GM18870 (cell line): ENCODE measurements around the gene CTRL.

Experiments used
- ATAC-seq: cut with Tn5 transposase; IDR thresholded peaks from one replicate; pipeline ENCODE4 v1.9.1; 2021; ENCODE audit warnings: moderate library complexity; ENCODE audit not compliant: unreplicated experiment

CTRL gene

DNA sequence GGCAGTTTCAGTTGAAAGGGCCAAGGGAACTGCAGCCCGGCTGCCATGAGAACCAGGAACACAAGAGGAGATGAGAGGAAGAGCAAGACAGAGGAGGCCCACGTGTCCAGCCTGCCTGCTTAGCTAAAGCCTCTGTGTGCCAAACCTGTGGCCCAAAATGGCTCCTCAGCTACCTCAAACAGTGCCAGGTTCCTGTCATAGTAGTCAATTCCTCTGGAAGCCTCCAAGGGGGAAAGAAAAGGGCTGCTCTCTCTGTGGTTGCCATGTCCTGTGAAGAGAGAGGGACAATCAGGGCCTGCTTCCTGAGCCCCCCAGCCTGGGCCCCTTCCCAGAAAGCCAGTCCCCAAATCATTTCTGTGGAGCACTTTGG is 31.6 kb upstream of the CTRL start:
- no peak for ATAC-seq

DNA sequence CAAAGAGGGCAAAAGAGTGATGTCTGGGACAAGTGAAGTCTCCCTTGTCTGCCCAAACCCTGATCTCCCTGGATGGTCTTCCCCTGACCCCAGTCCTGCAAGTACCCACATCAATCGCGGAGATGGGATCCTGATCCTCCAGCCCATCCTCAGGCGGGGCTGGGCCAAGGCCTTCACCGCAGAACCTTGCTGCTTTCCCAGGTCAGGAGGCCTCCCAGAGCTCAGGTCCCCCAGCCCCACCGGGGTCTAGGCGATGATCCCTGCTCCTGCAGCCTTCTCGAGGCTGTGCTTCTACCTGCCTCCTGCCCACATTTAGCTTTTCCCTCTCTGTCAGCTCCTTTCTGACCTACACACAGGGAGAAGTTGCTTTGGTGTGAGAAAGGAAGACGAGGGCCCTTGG is 30.5 kb upstream of the CTRL start:
- ATAC-seq = no peak

DNA sequence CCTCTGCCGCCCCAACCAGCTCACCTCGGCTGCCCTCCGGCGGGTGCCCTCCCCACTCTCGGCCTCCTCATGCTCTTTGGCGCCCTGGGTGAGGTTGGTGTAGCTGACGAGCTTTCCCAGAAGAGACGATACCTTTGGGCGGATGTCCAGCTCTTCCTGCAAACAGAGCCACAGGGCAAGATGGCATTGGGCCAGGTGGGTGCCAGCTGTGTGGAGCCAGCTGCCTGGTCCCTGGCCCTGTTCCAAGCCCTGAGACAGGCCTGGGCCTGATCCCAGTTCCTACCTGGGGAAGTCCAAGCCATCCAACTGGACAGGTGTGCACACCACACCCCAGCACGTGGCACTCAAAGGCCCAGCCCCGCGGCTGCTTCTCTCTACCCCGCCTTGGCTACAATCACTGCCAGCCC is 29.9 kb upstream of the CTRL start:
- no peak for ATAC-seq

DNA sequence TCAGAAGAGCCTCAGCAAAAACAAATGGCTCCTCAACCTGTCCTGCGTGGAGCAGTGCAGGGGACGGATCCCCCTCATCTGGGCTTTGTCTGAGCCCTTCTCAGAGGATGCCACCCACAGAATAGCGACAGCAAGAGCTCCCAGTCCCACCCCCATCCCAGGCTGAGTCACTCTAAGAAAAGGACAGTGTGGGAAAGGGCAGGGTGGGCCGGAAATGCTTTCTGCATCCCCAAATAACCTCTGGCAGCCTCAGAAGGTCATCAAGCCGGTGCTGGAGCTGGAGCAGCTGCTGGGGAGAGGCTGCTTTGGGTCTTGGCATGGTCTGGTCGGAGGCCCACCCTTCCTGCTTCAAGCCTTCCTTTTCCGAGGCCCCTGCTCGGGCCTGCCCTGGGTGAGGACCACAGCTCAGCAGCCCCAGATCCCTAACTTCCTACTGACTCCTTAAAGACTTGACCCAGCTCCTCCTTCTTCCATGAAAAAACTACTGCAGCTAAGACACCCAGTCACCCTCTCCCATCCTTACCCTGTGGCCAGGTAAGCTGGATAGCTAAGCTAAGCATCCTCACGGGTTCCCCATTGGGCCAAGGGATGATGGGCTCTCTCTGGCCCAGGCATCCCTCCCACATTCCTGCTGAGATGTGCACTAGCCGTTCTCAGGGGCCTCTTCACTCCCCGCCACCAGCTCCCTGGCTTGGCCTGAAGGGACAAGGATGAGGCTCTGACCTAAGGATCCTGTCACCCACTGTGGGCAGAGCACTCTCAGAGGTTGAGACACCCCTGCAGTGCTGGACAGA is 28.1 kb upstream of the CTRL start:
- no peak for ATAC-seq

DNA sequence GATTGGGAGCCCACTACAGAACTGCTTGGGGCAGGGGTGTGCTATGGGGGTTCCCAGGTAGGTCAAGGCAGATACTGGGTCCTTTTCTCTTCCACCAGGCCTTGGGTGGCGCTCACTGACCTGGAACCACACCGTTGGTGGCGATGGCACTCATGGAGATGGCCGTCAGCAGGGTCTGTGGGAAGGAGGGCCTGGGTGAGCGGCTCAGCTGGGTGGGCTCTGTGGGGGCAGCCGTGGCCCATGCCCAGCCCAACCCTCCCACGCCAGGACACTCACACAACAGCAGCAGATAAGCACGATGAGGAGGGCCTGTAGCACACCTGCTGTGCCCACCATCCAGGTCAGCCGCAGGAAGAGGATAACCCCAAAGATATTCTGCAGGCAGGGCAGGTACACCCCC is 26.0 kb upstream of the CTRL start:
- no peak for ATAC-seq

DNA sequence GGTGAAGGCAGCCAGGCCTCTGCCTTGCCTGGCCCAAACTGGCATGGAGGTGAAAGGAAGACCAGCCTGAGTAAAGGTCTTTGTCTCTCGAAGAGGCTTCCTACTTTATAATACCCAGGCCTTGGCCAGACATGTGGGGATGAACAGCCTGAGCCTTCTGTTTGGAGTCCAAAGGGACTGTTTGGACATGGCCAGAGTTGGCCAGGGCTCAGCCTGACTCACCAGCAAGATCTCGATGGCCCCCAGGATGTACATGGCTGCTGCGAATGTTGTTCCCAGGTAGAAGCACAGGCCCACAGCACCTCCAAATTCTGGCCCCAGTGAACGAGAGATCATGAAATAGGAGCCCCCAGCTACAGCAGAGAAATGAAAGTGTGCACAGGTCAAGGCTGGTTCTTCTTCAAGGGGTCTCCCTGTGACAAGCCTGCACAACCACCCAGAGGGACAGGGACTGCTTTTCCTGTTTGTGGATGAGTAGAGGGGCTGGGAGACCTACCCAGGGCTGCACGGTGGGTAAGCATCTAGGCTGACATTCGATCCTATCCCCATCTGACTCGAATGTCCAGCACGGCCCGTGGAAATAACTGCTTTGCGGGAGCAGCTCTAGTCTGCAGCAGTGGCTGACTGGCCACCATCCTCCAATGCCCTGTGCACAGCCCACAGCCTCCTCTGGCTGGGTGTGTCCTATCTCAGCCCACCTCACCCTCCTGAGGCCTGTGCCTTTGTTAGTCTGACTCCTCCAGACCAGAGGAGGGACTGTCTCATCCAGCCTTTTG is 22.9 kb upstream of the CTRL start:
- ATAC-seq = no peak

DNA sequence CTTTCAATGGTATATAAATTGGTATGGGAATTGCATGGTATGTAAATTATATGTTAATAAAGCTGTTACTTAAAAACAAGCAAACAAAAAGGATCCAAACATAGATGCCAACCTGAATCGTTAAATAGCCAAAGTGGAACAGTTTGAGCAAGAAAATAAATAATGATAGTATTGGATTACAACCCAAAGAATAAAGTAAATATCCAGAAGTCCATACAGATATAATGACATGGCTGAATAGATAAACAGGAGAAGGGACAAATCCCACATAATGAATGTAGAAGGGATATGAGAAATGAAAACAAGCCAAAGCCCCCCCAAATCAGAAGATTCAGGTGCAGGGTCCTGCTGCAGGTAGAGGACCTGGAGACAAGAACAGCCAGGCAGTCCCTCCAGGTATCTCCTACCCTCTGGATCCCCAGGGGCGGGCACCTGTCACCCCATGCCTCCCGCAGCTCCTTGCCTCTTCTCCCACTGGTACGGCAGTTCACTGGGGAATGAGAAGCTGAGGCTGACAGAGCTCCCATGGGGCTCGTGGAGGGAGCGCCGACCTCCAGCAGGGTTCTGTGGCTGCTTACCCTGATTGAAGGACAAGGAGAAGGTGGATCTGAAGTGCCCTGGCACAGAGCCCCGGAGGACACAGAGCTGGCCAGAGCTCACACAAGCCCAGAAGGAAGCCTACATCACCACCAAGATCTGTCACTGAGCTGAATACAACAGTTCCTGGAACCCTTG is 22.1 kb upstream of the CTRL start:
- ATAC-seq = no peak

DNA sequence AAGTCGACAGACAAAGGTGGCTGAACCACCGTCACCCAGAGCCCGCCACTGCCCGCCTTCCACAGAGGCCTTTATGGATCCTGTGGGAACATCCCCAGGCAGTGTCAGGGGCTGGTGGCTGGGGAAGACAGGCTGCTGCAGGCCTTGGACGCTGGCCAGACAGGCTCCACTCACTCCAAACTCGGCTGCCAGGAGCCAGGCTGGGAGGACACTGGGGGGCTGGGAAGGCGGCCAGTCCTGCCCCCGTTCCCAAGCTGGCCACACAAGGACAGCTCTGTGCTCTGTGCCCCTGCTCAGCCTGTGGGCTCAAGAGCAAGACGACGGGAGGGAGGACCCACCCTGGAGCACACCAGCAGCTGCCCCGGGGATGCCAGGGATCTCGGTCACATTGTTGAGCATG is 19.8 kb upstream of the CTRL start:
- ATAC-seq = no peak

DNA sequence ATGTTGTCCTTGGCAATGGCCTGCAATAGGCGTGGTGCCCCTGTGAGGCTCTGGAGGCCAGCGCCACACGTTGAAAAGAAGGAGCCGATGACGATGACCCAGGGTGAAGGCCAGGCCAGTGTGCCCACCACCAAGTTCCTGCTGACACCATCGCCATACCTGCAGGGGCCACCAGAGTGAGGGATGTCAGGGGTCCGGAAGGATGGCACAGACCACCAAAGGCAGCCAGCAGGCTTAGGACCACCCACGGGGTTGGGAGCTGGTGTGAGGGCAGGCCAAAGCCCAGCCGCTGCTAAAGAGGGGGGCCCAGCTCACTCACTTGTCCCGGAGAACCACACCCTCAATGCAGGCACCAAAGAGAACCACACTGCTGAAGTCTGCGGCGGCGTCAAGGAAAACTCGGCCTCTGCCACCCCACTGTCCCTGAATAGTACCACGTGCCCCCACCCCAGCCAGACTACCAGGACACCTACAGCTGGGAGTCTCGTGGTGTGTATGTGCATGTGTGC is 18.7 kb upstream of the CTRL start:
- ATAC-seq = no peak

DNA sequence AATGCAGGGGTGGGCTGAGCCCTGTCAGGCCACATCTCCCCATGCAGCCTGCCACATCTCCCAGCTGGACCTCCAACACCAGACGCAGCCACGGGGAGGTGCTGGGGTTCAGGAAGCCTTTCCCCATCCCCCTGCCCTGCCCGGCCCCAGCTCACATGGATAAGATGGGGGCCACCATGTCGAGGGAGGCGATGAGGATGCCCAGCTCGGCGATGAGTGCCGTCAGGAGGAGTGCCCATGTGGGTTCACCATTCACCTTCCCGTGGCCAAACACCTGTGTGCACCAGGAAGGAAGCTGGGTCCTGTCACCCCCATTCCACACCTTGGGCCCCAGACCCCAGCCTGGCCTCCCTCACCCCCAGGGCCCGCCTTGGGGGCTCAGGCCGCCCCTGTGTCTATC is 18.0 kb upstream of the CTRL start:
- ATAC-seq = no peak

DNA sequence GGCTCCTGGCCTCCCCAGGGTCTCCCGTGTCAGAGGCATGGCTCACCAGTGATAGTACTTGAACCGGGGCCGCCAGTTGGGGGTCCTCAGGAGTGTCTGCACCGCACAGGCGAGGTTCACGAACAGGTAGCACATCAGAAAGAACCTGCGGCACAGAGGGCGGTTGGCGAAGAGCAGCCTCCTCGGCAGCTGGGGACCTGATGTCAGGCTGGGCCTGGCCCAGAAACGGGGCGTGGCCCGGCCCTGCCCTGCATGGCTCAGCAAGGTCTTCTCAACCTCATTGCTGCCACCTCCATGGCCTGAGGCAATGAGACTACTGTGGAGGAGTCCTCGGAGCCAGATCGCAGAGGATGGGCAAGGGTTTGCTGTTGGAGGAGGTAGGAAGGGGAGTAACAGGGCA is 16.4 kb upstream of the CTRL start:
- ATAC-seq = no peak

DNA sequence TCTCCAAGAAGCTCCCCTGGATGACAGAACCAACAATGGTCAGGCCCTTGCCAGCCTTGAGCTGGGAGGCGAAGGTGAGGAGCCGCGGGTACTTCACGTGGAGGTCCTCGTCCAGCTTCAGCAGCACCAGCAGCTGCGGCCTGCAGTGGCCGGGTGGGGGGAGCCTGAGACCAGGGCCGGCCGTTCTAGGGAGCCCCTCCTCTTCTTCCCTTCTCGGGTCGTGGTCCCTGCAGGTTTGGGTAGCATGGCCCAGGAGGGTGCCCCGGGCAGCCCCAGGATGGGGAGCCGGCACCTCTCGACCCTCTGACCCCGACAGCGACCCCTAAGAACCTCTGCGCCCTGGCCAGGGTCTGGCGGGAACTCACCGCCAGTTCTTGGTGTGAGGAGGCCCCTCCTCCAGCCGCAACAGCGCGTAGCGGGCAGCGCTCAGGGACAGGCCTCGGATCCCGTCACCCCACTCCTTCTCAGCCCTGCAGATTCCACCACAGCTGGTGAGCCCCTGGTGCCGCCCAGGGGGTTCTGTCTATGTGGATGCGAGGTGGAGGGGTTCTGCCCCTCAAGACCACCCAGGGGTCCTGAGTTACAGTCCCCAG is 15.4 kb upstream of the CTRL start:
- ATAC-seq = no peak

DNA sequence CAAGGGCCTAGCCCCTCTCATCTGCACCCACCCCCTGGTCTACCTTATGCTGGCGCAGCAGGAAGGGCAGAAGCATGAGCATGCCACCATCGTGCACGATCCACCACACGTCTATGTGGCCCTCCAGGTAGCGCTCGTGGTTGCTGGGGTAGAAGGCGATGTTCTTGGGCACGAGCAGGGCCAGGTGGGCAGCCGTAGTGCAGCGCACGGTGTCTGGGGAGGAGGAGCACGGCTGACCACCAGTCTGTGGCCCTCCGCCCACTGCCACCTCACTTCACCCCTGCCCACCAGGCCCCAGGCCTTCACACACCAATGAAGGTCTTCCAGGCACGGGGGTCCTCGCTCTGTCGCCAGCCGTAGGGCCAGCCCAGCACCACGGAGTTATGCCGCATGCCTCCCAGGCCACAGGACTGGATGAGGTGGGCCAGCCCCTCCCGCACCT is 14.5 kb upstream of the CTRL start:
- ATAC-seq = no peak

DNA sequence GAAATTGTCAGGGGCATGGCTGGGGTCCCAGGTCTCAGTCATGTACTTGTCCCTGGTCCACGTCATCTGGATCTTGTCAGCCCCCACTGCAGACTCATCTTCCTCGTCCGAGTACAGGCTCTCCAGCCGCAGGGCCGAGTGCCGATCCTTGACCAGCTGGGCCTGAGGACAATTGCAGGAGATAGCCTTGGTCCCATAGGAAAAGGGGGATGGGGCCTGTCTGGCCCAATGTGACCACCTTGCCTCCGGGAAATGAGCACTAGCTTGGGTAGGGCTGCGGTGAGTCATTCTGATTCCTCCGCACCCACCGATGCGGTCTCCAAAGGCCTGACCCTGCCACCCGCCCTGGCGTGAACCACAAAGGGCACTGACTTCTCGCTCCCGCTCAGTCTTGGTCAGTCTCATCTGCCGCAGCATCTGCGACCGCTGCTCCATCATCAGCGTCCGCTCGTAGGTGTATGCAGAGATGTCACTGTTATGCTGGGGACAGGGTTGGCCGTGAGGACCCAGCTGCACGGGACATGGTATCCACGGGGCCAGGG is 13.8 kb upstream of the CTRL start:
- no peak for ATAC-seq

DNA sequence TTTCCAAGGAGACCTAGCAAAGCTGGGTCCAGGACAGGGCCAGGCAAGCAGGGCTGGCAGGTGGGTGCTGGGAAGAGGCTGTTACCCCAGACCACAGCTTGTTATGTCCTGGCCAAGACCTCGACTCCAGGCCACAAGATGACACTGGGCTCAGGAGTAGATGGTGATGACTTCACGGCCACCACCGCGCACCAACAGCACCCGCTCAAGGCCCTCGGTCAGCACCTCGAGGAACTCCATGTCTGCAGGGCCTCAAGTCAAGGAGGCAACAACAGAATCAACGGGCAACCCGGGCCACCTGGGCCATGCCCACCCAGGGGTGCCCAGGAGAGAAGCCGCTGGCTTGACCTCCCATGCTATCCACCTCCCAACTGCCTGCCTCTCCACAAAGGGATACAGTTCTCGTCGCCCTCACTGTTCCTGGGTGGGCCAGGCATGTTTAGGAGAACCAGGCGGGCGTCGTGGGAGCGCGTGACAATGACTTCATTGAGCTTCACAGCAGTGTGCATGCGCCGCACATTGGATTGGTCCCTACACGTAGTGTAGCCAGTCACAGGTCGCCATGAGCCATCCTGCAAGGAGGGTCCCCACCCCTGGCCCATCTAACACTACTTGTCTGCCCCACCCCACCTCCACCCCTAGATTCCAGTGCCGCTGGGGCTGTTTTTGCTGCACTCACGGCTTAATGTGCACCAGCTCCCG is 13.2 kb upstream of the CTRL start:
- no peak for ATAC-seq

DNA sequence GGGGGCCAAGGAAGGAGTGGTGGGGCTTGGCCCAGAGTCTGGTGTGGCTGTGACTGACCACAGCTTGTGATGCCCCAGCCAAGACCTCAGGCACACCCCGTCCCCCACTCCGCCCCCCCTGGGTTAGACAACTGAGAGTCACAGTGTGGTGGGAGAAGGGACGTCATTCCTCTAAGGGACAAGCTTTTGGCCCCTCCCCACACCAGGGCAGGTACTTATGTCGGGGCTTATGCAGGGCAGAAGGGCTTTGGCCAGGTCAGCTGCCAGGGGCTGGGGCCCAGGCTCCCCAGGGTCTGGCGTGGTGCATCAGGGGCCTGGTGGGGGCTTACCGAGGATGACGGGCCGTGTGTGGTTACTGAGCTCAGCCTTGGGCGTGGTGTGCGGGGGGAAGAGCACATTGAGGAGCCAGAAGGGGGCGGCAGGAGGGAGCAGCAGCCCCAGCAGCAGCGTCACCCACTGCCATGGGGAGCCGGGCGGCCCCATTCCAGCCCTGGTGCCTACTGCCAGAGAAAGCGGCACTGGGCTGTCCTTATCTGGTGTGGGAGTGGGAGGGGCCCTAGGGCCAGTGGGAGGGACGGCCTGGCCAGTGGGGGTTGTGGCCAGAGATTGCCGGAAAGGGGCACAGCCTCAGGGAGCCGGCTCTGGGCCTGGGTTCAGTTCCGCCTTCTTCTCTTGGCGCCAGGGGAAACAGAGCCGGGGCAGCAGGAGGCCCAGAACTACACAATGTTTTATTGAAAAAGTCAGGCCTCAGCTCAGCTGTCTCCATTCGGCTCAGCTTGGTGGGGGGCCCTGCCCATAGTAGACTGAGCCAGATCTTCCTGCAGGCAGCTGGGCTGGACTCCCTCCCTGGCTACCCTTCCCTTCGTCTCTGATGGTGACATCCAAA is 12.2 kb upstream of the CTRL start, which contains the start of gene LCAT:
TSS of gene LCAT (minus strand) at position 502 of the 886 bp plus-strand sequence. CDS start at position 483, 19 bp downstream.
- no peak for ATAC-seq

DNA sequence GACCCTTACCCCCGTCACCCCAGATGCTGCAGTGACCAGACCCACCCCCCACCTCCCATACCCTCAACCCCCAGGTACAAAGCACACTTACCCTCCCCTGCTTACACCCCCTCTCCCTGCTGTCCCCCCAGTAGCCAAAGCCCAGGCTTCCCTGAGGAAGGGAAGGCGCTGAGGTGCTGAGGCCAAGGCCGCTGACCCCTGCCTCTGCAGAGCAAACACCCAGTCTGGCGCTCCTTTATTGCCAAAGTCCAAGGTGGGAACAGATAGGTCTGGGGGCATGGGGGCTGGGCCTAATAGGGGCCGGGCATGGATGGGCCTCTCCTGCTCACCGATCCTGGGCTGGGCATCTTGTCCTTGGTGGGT is 11.6 kb upstream of the CTRL start:
- ATAC-seq = no peak

DNA sequence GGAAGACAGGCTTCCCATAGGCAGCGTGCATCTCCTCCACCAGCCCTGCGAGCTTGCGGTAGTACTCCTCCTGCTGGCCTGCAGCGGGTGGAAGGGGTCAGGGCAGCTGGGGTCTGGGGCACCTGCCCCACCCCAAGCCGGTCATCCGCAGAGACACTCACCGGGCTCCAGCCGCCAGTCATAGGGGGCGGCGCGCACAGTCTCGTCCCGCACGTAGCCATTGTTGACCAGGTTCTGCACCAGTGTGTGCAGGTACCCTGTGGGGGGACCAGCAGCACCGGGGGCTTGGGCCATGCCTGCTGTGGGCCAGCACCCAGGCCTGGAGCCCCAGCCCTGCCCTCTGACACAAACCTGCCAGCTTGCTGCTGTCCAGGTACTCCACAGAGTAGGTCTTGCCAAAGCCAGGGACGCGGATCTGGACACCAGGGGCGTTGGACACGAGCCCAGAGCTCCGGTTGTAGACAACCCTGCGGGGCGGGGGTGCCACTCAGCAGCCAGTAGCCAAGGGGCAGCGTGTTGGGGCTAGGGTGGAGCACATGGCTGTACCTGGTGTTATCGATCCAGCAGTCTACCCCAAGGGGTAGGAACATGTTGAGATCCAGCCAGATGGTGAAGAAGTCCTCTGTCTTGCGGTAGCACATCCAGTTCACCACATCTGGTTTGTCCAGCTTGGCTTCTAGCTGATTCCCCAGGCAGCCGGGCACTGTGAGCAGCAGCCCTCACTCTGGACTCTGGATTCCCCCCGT is 11.0 kb upstream of the CTRL start:
- no peak for ATAC-seq

DNA sequence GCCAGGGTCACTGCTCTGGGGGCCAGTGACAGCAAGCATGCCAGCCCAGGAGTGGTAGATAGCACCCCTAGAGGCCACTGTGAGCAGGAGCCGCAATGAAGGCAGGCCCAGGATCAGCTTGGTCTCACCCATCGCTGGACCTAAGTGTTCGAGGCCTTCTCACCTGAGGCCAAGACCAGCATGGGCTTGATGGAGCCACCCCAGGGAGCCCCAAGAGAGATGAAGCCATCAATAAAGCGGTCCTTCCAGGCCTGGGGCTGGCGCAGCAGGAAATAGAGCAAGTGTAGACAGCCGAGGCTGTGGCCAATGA is 10.5 kb upstream of the CTRL start:
- no peak for ATAC-seq
